Keratinocyte (primary cell): ENCODE measurements around the gene PLXND1. TPM values are rescaled to one million over a fixed set of nuclear protein-coding genes. Genes with fewer than 3 reads are reported as not detected.

Source experiments
- DNase-seq: peaks from one replicate; pipeline ENCODE4 v3.0.0-alpha.2; 2011; ENCODE audit warnings: low read depth, missing footprints, low spot score
- FAIRE-seq: peaks from 2 replicates; lab custom pipeline; 2011; peaks lifted over from hg19 to GRCh38; lab: Jason Lieb, UNC
- H2AFZ ChIP-seq: 2 replicates; pipeline ENCODE4 v1.6.0; 2012; ENCODE audit warnings: low read length, control low read depth, inconsistent platforms; ENCODE audit not compliant: control insufficient read depth
- H3K27ac ChIP-seq: 2 replicates; pipeline ENCODE4 v1.5.1; 2011; ENCODE audit warnings: low read length; ENCODE audit not compliant: control insufficient read depth, insufficient read depth
- H3K27me3 ChIP-seq: 3 replicates; pipeline ENCODE4 v1.6.0; 2011; ENCODE audit warnings: low read length; ENCODE audit not compliant: control insufficient read depth, insufficient read depth; ENCODE audit errors: extremely low read depth
- H3K36me3 ChIP-seq, 2 experiments: 2 replicates in 1 of 2; 3 replicates in 1 of 2; pipeline ENCODE4 v1.5.1; 2011; ENCODE audit warnings: low read length in 2 of 2, mild to moderate bottlenecking in 1 of 2; ENCODE audit not compliant: control insufficient read depth in 2 of 2, insufficient read depth in 2 of 2; ENCODE audit errors: extremely low read depth in 1 of 2
- H3K4me1 ChIP-seq: 3 replicates; pipeline ENCODE4 v1.5.1; 2011; ENCODE audit warnings: low read length; ENCODE audit not compliant: control insufficient read depth, insufficient read depth; ENCODE audit errors: extremely low read depth
- H3K4me2 ChIP-seq: 3 replicates; pipeline ENCODE4 v1.6.0; 2011; ENCODE audit warnings: low read depth, low read length; ENCODE audit not compliant: control insufficient read depth, insufficient read depth; ENCODE audit errors: extremely low read depth
- H3K4me3 ChIP-seq, 3 experiments: fragments of 200-600 bp in 1 of 3; sonication (generic) in 1 of 3; 2 replicates in 2 of 3; 3 replicates in 1 of 3; pipeline ENCODE4 v1.5.1; 2011 to 2016; ENCODE audit warnings: low read length in 3 of 3, mild to moderate bottlenecking in 3 of 3, control low read depth in 2 of 3, inconsistent platforms in 1 of 3, low read depth in 1 of 3, mixed read lengths in 1 of 3, mixed run types in 1 of 3, moderate library complexity in 1 of 3; ENCODE audit not compliant: control insufficient read depth in 2 of 3, insufficient read depth in 2 of 3; ENCODE audit errors: extremely low read depth in 1 of 3
- H3K79me2 ChIP-seq: 2 replicates; pipeline ENCODE4 v1.6.0; 2012; ENCODE audit warnings: low read length; ENCODE audit not compliant: control insufficient read depth, insufficient read depth
- H3K9ac ChIP-seq: 3 replicates; pipeline ENCODE4 v1.6.0; 2011; ENCODE audit warnings: low read length; ENCODE audit not compliant: control insufficient read depth, insufficient read depth; ENCODE audit errors: extremely low read depth
- H3K9me1 ChIP-seq: 3 replicates; pipeline ENCODE4 v1.6.0; 2011; ENCODE audit warnings: low read length; ENCODE audit not compliant: control insufficient read depth, insufficient read depth; ENCODE audit errors: extremely low read depth
- H3K9me3 ChIP-seq: 2 replicates; pipeline ENCODE4 v1.5.1; 2012; ENCODE audit warnings: low read depth, low read length; ENCODE audit not compliant: control insufficient read depth
- H4K20me1 ChIP-seq: 3 replicates; pipeline ENCODE4 v1.6.0; 2011; ENCODE audit warnings: low read length; ENCODE audit not compliant: control insufficient read depth, insufficient read depth; ENCODE audit errors: extremely low read depth
- CTCF ChIP-seq, 3 experiments: IDR thresholded peaks in 1 of 3; conservative IDR thresholded peaks in 1 of 3; optimal IDR thresholded peaks in 1 of 3; 2 replicates in 2 of 3; 3 replicates in 1 of 3; pipeline versions ENCODE3 to v1.5.1; 2011; ENCODE audit warnings: low read length in 3 of 3, mild to moderate bottlenecking in 3 of 3, moderate library complexity in 2 of 3, control low read depth in 1 of 3, inconsistent platforms in 1 of 3; ENCODE audit not compliant: insufficient read depth in 2 of 3; ENCODE audit errors: extremely low read depth in 1 of 3
- EZH2 ChIP-seq: IDR thresholded peaks from one replicate; pipeline ENCODE4 v1.6.1; 2012; ENCODE audit warnings: inconsistent platforms, mild to moderate bottlenecking, low read length, moderate library complexity
- dilution Hi-C: fragments of 300-500 bp; cut with MboI; formaldehyde crosslinking; loops from one replicate; pipeline ENCODE4 v1.7.0; 2020; ENCODE audit warnings: low sequenced_read_pairs; ENCODE audit not compliant: extremely low pct_ligation_motif_present
- polyA plus RNA-seq, 5 experiments: library from polyadenylated mRNA; depleted of rRNA in 3 of 5; stranded (reverse) in 3 of 5; stranded (forward) in 1 of 5; unstranded in 1 of 5; fragments of >200 nt; gene quantifications; 1 replicate in 1 of 5; 2 replicates in 3 of 5; 3 replicates in 1 of 5; pipeline versions ENCODE4 v1.2.1 to v1.2.3, GENCODE V29; 2011 to 2012; ENCODE audit warnings: missing spikeins in 2 of 5, low read depth in 1 of 5, low replicate concordance in 1 of 5

PLXND1 gene
- polyA plus RNA-seq, 1 donor (not counting 4 experiments of a cell fraction or from before 2014, with no cell fraction given), result 0.09 TPM

GRCh38 chr3:129519449-129519848 lies 87.0 kb downstream of the PLXND1 start:
- Histone ChIP-seq H3K9ac (no peak overlapping the region), H4K20me1 (no peaks in the 10 kb centered on the region), H3K27me3 (no peaks in the 10 kb centered on the region), H3K79me2 (no peaks in the 10 kb centered on the region), H3K9me1 (no peaks in the 10 kb centered on the region), H3K36me3 (no peaks in the 10 kb centered on the region), H3K4me2 (no peak overlapping the region), H2AFZ (no peak overlapping the region), H3K9me3 (no peaks in the 10 kb centered on the region), H3K4me1 (no peaks in the 10 kb centered on the region), H3K27ac (no peak overlapping the region), H3K4me3 (no peak overlapping the region)
- TF ChIP-seq EZH2 (no peak), CTCF (optimal IDR thresholded peaks at IDR 0.05 in 1 of 3, IDR thresholded peaks at IDR 0.05 in 1 of 3, conservative IDR thresholded peaks at IDR 0.05 in 1 of 3; ENCODE audit: extremely low read depth in 1 of 3, insufficient read depth in 2 of 3, low read length in 3 of 3) (no peak)
- DNase-seq (no peak), FAIRE-seq (no peak)
- dilution Hi-C loops, result no loop called here

DNA sequence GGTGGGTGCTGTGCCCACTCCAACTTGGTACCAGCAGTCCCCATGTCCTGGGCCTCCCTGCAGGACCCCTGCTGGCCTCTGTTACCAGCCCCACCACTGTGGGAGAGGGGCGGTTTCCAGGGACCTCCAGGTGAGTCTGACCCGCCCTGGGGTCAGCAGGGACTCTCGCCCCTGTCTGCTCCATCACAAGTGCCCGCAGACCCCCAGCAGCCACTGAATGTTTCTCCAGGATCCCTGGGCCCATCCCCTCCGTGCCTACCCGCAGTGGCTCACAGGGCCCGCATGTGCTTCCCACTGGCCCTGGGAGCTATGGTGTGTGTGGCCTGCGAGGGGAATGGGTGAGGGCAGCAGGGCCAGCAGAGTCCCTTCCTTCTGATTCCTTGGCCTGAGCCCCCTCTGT lies 87.9 kb downstream of the PLXND1 start:
- Histone ChIP-seq H3K79me2 (no peaks in the 10 kb centered on the region), H3K36me3 (no peaks in the 10 kb centered on the region), H4K20me1 (no peaks in the 10 kb centered on the region), H3K9me3 (no peaks in the 10 kb centered on the region), H3K9me1 (no peaks in the 10 kb centered on the region), H3K27ac (no peak overlapping the region), H3K4me3 (no peak overlapping the region), H3K9ac (no peak overlapping the region), H3K4me1 (no peaks in the 10 kb centered on the region), H3K4me2 (no peak overlapping the region), H3K27me3 (no peaks in the 10 kb centered on the region), H2AFZ (no peak overlapping the region)
- dilution Hi-C loops, result no loop called here
- TF ChIP-seq EZH2 (no peak), CTCF (optimal IDR thresholded peaks at IDR 0.05 in 1 of 3, IDR thresholded peaks at IDR 0.05 in 1 of 3, conservative IDR thresholded peaks at IDR 0.05 in 1 of 3; ENCODE audit: extremely low read depth in 1 of 3, insufficient read depth in 2 of 3, low read length in 3 of 3) (no peak)
- FAIRE-seq (no peak), DNase-seq (no peak)
